Stimulated activated CD4-positive, alpha-beta T cell treated with anti-CD3 and anti-CD28 coated beads, Interleukin-2, amount 100 ng/mL, for 4 hours (primary cell): Measurements from ENCODE around the gene SSH3.
"Not testable (repeated sequence)": the region's sequence is repeated elsewhere in the genome, so short reads cannot be mapped to it uniquely, and the experiment has no call there.

Source experiments
- DNase-seq: peaks from one replicate; pipeline ENCODE4 v3.0.0-alpha.2; 2020; ENCODE audit warnings: low read depth

SSH3 gene, protein sequence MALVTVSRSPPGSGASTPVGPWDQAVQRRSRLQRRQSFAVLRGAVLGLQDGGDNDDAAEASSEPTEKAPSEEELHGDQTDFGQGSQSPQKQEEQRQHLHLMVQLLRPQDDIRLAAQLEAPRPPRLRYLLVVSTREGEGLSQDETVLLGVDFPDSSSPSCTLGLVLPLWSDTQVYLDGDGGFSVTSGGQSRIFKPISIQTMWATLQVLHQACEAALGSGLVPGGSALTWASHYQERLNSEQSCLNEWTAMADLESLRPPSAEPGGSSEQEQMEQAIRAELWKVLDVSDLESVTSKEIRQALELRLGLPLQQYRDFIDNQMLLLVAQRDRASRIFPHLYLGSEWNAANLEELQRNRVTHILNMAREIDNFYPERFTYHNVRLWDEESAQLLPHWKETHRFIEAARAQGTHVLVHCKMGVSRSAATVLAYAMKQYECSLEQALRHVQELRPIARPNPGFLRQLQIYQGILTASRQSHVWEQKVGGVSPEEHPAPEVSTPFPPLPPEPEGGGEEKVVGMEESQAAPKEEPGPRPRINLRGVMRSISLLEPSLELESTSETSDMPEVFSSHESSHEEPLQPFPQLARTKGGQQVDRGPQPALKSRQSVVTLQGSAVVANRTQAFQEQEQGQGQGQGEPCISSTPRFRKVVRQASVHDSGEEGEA

DNA sequence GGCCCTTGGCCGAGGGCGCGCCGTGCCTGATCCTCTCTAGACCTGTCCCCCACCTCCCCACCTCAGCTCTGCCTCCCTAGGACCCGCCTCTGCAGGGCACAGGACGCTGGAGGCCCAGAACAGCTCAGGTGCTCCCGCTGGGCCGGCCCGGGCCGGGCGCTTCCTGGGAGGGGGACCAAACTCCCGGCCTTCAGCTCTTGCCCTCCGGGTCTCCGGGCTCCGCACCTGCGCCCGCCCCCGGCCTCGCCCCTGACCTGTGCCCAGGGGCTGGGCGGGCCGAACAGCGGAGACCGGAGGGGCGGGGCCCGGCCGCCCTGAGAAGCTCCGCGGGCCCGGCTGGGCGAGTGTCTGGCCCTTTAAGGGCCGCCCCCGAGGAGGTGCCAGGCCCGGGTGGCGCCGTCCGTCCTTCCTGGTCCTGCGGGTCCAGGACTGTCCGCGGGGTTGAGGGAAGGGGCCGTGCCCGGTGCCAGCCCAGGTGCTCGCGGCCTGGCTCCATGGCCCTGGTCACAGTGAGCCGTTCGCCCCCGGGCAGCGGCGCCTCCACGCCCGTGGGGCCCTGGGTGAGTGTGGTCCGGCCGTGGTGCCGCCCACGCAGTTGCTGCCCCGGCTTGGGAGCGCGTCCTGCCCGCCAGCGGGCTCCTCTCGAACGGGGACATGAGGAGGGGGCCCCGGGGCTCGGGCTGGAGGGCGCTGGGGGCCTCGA lies at the start of gene SSH3:
TSS of gene SSH3 (plus strand) at position 399 of the 703 bp plus-strand sequence. CDS start at position 495, 96 bp downstream.
- DNase-seq, result no peak

DNA sequence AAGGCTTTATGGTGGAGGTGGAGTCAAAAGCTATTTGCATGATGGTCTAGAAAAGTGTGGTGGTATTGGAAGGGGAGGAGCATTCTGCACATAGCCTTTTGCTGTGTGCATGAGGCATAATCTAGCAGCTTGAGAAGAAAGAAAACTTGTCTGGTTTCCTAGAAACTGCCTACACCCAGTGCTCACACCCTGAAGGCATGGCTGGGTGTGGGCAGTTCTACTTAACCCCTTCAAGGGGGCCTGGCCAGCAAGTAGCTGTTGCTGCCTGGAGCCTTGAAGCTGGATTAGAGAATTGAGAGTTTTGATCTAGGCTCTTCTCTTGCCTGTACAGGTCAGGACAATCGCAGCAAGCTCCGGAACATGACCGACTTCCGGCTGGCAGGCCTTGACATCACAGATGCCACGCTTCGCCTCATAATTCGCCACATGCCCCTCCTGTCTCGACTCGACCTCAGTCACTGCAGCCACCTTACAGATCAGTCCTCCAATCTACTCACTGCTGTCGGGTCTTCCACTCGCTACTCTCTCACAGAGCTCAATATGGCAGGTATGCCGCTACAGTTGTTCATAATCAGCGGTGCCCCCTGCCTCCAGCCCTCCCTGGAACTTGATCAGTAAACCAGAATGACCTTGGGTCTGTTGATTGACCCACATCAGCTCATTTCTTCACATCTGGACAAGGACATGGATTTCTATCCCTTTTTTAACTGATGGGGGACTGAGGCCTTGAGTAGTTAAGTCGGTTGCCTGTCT lies 49.3 kb upstream of the SSH3 start:
- no peak for DNase-seq

DNA sequence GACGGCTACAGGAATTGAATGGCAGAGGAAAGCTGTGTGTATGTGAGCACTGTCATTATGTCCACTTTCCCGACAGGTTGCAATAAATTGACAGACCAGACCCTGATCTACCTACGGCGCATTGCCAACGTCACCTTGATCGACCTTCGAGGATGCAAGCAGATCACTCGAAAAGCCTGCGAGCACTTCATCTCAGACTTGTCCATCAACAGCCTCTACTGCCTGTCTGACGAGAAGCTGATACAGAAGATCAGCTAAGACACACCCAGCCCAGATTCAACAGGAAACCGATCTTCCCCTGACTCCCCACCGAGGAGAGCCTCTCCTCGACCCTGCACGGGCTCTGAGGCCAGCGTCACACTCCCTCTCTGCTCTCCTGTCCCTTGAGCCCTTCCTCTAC lies 48.5 kb upstream of the SSH3 start:
- no peak for DNase-seq

DNA sequence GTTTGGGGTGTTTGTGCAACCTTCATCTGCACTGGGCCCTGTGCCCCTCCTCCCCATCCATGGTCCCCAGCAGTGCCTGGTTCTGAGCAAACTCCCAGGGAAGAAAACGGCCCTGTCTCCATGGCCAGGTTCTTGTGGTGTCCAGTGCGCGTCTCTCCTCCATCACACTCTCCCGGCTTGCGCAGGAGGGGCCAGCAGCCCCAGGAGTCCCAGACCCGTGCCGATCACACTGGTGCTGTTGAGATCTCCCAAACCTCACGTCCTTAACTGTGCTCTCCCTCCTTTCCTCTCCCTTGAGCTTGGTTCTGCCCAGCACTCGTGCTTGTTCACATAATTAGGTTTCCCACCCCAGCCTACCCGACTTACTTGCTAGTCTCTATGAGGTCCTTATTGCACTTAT lies 48.0 kb upstream of the SSH3 start:
- no peak for DNase-seq

DNA sequence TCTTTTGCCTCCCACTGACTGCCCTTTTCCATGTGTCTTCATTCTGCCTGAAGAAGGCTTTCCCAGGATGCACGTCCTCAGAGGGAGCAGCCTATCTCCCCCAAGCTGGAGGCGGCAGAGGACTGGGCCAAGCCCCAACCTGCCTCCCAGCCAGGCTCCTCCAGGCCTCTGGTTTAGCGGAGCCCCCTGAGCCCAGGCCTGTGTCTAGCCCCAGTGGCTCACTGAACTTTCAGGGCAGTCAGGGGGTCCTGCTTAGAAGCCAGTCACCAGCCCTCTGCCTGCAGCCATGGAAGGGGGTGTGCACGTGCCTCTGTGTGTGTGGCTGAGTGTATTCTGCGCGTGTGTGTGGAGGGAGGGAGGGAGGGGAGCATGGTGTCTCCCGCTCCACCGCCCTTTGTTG lies 47.5 kb upstream of the SSH3 start:
- no peak for DNase-seq

DNA sequence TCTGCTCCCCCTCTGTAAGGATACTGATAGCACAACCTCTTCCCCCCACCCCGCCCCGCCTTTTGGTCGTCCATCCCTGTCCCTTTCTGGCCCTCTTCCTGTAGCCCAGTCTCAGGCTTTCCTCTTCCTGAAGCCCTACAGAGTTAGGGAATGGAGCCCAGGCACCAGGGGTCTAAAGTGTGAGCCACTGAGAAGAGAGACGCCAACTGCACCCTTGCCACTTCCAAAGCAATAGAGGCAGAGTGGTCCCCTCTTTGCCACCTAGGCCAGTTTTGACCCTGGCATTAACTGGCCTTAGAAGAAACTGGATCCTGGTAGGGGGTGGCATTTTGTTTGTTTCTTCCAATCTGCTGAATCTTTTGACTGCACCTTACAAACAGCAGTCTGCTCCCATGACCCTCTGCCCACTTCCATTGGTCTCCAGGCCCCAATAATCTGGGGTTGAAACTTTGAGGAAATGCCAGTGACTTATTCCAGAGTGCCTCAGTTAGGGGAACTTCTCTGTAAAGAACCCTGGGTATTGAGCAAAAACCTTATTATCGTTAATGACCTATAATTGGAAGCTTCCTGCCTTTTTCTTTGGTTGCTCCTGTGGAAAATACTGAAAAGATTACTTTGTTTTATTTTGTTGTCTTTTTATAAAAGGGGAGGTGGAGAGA lies 46.7 kb upstream of the SSH3 start:
- DNase-seq, result no peak

DNA sequence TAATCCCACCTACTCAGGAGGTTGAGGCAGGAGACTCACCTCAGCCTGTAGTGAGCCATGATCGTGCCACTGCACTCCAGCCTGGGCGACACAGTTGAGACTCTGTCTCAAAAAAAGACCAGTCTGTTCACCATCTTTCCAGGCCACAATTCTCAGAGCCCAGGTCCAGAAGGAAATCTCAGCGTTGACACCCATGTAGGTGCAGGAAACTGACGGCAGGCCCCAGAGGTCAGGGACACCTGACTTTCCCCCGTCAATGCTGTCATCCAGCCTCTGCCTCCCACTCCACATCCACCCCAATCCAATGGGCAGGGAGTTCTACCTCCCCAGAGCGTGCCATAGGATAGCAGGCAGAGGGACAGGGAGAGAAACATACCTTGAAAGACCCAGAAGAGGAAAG lies 42.9 kb upstream of the SSH3 start:
- DNase-seq, result no peak

DNA sequence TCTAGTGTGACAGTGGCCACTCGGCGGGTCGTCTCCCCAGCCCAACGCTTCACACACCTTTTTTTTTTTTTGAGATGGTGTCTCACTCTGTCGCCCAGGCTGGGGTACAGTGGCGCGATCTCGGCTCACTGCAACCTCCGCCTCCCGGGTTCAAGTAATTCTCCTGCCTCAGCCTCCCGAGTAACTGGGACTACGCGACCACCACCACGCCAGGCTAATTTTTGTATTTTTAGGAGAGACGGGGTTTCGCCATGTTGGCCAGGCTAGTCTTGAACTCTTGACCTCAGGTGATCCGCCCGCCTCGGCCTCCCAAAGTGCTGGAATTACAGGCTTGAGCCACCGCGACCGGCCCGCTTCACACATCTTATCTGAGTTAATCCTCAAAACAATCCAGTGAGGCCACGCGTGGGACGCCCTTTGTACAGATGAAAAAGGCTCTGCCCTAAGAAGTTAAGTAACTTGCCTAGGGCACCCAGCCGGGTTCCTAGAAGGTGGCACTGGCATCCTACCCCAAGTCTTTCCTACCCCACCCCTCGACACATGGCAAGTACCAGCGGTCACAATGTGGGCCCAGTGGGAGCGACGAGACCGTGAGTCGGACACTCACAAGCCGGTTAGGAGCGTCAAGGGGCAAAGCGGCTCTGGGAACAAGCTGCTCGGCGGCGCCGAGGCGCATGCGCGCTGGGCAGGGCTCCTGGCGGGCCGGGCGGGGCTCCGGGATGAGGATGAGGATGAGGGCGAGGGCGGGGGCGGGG lies 42.3 kb upstream of the SSH3 start:
- not testable (repeated sequence) for DNase-seq

DNA sequence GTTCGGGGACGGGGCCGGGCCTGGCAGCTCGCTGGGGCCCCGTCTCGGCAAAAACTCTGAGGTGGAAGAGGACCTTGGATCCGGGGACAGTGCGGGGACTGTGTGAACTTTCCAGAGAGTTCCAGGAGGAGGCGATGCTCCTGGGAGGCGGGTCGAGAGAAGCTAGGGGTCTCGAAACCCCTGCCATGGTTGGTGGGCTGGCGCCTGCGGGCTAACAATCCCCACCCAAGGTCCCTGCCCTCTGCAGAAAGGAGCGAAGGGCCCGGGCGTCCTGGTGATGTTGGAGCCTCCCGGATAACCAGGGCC lies 41.7 kb upstream of the SSH3 start:
- DNase-seq, result no peak

DNA sequence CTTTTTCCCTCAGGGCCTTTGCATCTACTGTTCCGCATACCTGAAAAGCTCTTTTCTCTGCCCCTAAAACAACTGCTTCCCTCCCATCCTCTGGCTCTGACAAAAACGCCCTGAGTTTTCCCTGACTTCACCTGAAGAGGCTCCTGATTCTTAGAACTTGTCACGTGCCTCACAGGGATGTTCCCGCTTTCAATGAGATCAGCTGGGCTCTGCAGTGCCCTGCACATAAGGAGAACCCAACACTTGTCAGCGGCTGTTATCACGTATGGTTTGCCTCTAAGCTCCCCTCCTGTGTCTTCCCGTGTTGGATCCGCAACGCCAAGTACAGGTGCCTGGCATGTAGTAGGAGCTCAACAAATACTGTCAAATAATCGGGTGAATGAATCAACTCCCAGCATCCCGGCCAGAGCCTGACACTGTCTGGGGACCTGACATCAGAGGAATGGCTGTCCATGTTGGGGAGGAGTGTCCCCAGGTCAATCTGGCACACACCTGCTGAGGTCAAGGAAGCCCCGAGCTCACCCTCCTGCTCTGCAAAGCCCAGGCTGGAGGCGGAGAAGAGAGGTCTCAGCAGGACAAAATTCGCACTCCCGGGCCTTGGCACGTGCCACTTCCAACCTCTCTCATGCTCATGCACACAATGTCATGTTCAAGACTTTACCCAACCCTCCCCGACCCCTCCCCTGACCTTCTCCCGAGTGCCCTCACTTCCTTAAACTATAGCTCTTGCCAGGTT lies 41.2 kb upstream of the SSH3 start:
- no peak for DNase-seq

DNA sequence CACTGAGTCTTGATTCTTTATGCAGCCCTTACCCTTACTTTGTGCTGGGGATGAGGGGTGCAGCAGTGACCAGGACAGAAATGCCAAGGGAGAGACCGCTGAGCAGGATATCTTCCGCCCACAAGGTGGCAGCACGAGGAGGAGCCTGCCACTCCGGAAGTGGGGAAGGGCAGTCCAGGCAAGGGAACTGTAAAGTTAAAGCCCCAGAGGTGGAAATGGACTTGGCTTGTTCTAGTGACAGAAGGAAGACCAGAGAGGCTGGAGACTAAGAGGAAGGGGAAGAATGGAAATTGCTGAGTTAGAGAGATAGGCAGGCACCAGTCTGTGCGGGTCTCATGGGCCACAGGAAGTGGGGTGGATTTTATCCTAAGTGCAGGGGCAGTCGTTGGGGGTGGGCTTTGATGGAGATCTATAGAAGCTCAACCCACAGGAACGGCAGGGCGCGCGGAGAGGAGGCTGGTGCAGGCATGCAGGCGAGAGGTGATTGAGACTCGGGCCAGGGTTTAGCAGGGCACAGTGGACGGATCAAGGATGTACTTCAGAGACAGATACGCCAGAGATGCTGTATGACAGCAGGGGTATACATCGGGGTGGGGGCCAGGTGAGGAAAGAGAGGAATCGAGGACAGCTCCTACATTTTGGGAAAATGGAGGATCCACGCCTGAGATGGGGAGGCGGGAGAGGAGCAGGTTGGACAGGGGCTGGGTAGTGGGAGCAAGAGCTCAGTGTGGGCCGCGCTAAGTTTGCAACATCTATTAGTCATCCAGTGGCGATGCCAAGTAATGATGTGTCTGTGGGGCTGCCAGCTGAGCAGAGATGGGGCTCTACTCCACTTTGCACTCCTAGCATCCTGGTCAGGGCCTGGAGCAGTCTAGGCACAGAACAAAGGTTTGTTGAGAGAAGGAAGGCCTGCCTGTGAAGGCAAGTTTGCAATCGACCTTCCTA lies 40.3 kb upstream of the SSH3 start:
- DNase-seq, result peak; percentile 57

DNA sequence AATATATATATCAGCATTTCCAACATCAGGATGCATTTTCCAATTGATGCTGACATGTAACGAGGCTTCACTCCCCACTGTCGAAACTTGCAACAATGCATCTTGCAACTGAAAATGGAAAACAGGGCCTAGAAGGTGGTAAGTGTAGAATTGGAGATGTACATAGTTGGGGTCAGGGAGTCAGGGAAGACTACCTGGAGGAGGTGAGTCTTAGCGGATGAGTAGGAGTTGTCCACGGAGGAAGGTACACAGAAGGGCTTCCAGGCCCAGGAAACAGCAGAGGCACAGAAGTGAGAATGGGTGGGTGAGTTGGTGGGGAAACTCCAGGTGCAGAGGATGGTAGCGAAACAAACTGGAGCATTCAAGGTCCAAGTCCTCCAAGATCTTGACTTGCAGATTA lies 39.1 kb upstream of the SSH3 start:
- DNase-seq, result no peak

DNA sequence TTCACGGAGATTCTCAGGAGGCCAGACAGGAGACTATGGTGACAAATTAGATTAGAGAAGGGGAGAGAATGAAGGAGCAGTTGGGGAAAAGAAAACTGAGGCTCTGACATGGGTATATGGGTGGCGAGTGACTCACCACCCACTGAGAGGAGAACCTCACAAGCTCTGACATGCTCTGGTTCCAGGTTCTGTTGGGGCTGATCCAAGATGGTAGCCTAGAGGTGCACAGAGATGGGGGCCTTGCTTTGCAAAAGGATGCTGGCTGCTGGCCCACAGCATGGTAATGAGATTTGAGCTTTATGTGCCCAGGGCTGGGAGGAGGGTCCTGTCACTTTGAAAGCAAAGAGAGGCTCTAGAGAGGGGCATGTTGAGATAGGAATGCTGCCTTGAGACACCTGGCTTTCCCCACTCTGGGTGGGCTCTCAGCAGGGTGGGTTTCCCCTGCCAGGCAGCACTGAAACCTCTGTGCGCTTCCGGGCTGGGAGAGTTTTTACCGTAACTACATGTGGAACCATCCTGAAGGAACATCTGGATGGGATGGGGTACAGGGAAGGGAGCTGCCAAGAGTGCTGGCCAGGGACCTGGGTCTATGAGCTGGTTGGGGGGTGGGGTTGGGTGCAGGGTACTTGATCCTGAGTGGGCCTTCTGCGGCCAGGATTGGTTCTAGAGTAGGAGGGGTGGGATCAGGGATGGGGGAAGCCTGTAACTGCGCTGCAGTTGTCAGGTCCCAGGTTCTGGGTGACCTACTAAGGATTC lies 38.3 kb upstream of the SSH3 start:
- DNase-seq, result no peak

DNA sequence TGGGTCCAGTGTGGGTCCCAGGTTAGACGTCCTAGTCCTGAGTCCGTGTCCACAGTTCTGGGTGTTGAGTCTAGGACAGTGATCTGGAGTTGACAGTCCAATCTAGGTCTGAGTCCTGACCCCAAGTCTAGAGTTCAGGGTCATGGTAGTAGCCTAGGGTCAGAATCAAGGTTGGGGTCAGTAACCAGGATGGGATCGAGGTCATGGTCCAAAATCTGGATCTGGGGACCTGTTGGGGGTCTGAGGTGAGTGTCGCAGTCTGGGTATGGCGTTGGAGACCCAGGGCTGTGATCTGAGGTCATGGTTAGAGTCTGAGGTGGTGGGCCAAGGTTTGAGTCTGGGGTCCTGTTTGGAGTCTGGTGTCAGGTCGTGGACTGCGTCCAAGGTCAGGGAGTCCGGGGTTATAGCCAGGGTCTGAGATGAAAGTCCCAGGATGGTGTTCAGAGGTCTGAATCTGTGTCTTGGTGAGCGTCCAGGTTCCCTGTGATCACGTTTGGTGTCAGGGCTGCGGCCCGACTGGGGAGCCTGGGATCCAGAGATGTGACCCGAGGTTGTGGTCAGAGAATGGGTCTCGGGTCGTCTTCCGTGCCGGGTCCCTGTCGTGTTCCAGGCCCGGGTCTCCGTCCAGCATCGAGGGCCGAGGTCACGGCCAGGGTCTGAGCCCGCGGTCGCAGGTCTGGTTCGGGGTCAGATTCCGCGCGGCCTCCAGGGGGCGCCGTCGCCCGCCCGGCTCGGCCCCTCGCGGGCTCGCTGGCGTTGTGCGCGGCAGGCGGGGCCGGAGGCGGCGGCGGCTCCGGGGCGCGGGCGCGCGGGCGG lies 37.5 kb upstream of the SSH3 start:
- peak; percentile 67 for DNase-seq

DNA sequence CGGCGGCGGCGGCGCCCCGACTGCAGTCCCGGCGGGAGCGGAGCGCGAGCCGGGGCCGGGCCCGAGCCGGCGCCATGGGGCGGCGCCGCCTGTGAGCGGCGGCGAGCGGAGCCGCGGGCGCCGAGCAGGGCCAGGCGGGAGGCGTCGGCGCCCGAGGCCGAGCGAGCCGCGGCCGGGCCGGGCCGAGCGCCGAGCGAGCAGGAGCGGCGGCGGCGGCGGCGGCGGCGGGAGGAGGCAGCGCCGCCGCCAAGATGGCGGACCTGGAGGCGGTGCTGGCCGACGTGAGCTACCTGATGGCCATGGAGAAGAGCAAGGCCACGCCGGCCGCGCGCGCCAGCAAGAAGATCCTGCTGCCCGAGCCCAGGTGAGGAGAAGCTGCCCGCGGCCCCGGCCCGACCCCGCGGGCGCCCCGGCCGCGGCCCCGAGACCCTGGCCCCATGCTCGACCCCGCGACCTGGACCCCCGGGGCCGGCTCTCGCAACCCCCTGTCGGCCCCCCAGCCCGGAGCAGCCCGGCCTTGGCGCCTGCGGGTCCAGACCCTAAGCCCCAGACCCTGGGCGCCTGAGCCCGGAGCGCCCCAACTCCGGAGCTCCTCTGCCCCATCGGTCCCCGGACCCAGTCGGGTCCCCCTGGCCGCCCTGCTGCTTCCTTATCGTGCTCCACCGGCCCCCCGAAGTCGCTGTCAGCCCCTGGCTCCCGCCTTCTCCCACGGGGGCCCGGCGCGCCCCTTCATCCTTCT lies 36.7 kb upstream of the SSH3 start, which contains the start of gene GRK2:
TSS of gene GRK2 (plus strand) at position 25 of the 739 bp plus-strand sequence. CDS start at position 252, 227 bp downstream.
- no peak for DNase-seq

DNA sequence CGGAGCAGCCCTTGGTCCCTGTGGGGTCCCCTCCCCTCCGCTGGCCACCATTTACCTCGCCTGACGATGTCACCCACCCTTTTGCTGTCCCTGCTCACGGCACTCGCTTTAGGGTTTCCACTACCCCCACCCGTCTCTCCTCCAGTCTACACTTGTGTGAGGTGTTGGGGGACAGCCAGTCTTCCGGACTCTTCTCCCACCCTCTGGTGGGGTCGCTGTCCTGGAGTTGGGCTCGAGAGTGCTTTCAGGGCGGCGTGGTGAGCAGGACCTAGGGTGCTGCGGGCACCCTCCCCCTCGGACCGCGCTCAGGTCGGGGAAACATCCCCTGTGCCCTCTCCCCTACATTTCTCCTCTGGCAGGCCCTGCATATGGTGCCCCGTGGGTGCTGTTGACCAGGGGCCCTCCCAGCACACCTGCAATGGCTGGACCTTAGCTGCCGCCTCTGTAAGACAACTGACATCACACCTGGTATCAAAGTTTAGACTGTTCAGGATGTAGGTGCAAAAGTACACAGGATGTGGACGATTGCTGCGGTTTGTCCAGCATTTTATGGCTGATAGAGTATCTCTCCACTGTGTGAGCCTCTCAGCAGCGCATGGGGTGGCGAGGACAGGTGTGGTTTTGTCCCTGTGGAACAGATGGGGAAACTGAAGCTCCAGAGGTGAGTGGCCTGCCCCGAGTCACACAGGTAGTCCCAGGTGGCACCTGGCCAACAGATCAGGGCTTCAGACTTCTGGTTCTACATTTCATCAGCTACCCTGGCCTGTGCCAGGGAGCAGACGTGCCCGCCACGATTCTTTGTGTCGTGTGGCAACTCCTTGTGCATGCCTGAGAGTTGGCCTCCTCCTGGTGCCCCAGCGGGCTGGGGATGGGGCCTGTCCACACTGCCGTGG lies 35.9 kb upstream of the SSH3 start:
- DNase-seq, result no peak
